Right renal cortex interstitium (tissue), 3 donors: ENCODE data around the gene GBA2. TPM values are rescaled to one million over a fixed set of nuclear protein-coding genes. Genes with fewer than 3 reads are reported as not detected.

Source experiments
- DNase-seq, 3 donors: peaks; one replicate each; pipeline ENCODE4 v3.0.0-alpha.2; 2013; ENCODE audit warnings: low read depth in 3 of 3, low spot score in 2 of 3
- polyA plus RNA-seq, 3 donors: library from polyadenylated mRNA; unstranded; fragments of 120-200 nt; gene quantifications; one replicate each; pipeline ENCODE4 v1.2.1, GENCODE V29; 2013; ENCODE audit not compliant: insufficient read length in 3 of 3

GBA2 gene
- polyA plus RNA-seq, 3 donors = 94.3 to 99.8 (median 96.1) TPM

DNA sequence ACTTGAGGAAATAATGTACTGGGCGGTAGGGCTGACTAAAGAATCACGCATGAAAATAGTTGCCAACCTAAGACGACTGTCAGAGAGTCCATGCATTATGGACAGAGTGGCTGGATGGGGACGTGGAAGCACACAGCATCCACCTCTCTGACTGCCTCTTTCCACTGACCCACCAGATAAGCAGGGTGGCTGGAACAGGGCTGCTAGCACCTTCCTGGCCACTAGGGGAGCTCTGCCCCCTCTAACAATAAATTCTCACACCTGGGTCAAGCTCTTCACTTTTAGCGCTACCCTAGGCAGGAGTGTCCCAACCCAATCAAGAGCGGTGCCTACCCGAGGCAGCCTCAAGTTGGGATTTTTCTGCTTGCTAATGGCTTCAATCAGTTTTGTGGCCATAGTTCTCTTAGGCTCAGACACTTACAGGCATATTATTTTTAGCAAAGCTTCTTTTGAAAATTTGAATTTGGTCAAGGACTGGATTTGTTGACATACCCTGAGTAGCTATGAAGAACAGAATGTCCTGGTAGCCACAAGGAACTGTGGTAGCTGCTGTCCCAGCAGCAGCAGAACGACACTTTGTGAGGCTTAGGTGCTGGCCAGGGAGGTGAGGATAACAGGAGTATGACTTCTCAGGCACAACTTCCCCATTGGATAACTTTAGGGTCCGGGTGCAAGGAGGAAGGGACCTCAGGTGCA is 52.4 kb downstream of the GBA2 start:
- no peak for DNase-seq

DNA sequence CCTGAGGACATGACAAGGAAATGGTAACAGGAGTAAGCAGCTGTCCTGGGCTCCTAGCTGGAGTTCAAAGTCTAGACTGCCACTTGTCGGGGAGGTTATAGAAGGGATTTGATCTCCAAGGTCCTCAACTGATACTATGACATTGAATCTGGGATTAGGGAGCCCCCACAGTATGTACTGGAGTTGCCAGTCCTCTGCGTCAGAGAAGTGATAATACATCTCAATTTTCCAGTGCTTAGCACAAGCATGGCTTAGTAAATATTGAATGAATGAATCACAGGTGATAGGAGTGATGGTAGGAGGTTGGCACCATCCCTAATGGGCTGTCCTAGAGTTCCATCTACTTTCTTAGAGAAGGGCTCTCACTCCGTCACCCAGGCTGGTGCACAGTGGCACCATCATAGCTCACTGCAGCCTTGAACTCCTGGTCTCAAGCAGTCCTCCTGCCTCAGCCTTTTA is 53.1 kb downstream of the GBA2 start:
- DNase-seq = no peak

DNA sequence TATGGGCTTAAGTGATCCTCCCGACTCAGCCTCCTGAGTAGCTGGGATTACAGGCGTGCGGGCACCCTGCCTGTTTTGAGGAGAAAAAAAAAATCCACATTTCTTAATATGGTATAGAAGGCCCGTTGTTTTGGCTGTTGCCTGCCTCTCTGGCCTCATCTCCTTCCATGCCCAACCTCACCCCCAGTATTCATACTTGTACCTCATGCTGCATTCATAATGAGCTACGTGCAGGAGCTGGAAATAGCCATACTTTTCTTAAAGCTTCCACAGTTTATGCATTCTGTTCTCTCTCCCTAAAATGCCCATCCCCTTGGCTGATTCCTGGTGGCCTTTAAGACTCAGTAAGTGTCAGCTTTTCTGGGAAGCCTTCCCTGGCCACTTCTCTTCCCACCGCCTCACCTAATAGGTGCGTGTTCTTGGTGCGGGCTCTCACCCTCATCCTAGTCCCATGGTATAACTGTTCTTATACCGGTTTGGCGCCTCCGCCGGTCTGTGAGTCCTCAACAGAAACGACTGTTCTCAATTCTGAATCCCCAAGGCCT is 57.2 kb downstream of the GBA2 start:
- no peak for DNase-seq

DNA sequence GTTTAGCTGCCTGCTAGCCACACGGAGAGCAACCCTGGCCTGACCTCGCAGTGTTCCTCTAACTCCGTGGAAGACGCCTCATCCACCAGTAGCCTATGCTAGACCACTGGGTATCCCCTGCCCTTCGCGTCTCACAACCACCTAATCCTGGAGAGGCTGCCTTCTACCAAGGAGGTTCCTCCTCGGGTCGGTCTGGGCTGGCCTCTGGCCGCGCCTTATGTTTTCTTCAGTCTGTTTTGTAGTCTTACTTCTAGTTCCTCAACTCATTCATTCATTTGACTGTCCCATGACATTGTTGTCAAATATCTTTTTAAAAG is 57.7 kb downstream of the GBA2 start:
- DNase-seq = no peak

DNA sequence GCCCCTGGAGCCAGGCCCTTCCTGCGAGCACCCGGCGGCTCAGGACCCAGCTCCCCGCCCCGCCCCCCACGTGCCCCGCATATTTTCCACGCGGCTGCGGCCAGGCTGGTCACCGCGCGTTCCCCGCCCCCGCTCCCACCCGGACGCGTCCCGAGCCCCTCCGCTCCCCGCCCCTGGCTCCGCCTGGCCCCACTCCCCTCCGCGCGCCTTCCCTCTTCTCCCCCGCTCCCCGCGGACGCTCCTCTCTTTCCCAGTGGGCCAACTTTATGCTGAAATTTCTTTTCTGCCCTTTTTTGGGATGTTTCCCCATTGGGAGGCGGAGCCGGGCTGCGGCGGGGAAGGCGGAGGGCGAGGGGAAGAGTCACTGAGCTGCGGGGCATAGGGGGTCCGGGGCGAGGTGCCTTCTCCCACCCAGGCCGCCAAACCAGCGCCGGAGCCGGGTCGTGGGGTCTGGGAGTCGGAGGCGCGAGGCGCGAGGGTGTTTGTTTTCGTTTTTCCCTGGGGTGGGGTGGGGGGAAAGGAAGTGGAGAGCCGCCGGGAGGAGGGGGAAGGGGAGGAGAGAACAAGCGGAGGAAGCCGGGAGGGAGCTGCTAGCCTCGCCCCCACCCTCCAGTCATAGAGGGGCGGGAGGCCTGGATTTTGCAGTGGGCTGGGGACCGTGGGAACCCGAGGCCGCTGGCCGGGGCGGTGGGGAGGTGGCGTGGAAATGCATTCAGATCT is 58.3 kb downstream of the GBA2 start:
- no peak for DNase-seq

DNA sequence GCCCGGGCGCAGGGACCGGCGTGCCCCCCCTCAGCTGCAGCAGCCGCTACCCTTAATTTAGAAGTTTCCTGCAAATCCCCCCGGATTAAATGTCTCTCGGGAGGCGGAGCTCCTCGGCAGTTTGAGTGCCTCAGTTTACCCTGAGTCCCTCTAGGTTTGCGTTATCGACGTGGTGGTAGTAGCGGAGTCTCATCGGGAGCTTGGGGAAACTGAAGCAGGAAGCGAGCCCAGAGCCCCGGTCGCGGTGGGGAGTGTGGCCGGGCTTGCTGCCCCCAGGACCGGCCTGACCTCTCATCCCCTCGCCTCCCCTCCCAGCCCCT is 58.8 kb downstream of the GBA2 start:
- DNase-seq = no peak

DNA sequence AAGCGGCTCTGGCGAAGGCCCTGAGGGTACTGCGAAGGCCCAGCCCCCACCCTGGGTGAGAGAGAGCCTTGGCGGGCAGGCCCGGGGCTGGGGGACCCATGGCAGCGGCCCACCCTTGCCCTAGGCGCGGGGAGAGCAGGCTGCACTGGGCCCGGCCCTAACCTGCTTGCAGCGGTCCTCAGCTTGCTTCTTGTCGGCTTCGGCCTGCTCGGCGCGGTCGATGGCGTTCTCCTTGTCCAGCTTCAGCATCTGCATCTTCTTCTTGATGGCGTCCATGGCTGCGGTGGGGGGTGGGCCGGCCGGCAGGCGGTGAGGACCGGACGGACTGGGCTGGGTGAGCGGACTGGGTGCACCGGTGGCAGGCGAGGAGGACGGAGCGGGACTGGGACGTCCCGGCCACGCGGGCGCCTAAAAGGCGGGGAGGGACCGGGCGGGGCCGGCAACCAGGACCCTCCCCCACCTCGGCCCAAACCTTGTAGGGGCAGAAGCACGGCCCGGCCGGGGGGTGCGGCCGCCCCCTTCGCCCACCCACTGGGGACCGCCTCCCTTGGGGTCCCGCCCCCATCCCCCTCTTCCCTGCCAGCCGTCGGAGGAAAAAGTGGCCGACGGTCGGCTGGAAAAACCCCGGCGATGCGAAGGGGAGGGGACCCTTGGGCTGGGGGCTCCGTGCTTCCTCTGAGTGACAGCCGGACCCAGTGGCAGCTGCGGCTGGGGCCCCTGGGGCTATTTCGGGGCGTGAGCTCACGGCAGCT is 59.3 kb downstream of the GBA2 start, which contains the start of gene TPM2:
Gene TPM2, minus strand, starts transcription at position 384 of the 752 bp plus-strand sequence. Its CDS starts 108 bp downstream, at position 276.
- no peak for DNase-seq

DNA sequence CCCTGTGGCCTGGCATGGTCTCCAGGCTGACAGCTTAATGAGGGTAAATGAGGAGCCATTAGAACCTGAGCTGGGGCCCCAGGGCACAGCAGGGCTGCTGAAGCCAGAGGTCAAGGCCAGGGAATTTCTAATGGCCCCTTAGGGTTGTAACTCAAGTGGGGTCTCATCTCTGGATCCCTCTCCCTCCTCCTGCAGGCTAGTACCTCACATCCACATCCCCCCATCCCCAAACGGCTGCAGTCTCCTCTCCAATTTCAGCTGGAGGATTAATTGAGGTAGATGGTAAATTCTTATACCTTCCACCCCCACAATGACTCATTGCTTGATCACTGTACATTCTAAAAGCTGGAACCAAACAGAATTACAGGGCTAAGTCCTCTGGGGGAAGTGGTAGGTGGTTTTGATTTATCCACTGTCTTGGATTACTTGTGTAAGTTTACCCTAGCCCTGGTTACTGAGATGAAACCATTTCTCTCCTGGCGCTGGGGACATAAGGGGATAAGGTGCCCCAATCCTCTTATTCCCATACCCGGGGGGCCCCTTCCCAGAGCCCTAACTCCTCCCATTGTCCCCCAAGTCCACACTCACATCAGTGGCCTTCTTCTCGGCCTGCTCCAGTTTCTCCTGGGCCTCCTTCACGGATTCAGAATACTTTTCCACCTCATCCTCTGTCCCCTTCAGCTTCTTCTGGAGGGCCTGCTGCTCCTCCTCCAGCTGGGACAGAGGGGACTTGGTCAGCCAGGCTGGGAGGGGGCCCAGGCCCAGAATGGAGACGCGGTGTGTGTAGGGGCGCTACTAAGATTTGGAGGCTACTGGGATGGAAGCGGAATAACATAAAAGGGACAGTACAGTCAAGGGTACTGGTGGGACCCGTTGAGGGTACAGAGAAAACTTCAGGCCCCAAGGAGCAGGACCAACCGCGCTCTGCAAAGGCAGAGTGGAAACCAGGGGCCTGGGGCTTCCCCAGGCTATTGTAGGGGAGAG is 60.2 kb downstream of the GBA2 start:
- no peak for DNase-seq

DNA sequence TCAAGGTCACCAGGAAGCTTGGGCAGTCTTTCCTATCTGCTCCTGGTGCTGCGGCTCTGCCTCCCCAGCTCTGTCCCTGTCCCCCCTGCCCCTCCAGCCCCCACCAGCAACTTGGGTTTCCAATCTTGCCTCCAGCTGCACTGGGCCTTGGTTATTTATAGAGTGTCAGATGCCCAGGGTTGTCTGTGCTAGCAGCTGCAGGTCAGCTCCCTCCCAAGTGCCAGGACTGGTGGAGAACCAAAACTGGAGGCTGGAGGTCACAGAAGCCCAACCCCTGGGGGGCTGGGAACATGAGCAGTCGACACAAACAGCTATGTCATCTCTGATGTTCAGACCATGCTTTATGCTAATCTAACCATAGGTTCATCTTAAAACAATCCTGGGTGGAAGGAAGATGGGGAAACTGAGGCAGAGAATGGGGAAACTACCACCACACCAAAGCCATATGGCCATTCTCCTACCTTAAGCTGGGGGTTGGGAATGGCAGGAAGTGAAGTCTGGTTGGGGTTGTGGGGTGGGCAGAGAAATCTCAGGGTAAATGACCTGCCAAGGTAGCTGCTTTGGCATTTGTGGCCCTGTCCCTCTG is 61.0 kb downstream of the GBA2 start:
- no peak for DNase-seq

DNA sequence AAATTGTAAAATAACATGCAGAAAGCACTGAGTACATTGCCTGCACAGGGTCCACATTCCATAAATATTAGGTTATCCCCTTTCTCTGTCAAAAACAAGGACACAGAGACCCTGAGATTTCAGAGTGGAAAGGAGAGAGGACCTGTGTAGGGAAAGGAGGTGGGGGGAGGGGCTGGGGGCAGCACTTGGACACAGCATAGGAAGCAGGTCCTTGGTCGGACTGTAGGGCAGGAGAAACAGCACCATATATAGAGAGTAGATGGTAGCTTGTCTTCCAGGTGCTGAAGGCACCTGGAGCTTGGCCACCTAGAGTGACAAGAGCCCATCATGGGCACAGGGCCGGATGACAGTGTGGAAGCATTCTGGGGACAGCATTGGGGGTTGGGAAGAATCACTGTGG is 61.7 kb downstream of the GBA2 start:
- DNase-seq = no peak

Other genes starting within 250 kb of the GBA2 start
- 10 to 100 TPM; 30.4 to 37.8 (median 30.7) TPM for gene TESK1, start 144.0 kb downstream of the GBA2 start, polyA plus RNA-seq
- gene CD72, start 130.8 kb downstream of the GBA2 start, polyA plus RNA-seq = 1 to 10 TPM; 2.1 to 2.7 (median 2.4) TPM
- gene SIT1, start 98.3 kb downstream of the GBA2 start, polyA plus RNA-seq = under 1 TPM; 0.29 to 0.38 (median 0.36) TPM
- gene RMRP, start 91.2 kb downstream of the GBA2 start, polyA plus RNA-seq = not detected
- gene CCDC107, start 90.9 kb downstream of the GBA2 start, polyA plus RNA-seq = 10 to 100 TPM; 13.4 to 17.3 (median 15.6) TPM
- 1 to 10 TPM; 7.4 to 8.1 (median 7.8) TPM for gene ARHGEF39, start 84.0 kb downstream of the GBA2 start, polyA plus RNA-seq
- gene CA9, start 75.3 kb downstream of the GBA2 start, polyA plus RNA-seq = 1 to 10 TPM in 1 of 3 donors, under 1 TPM in 2; 0.31 to 1.2 (median 0.60) TPM
- 100 to 1,000 TPM; 127 to 158 (median 147) TPM for gene TPM2, start 59.3 kb downstream of the GBA2 start, polyA plus RNA-seq
- 100 to 1,000 TPM; 142 to 154 (median 143) TPM for gene TLN1, start 17.0 kb downstream of the GBA2 start, polyA plus RNA-seq
- 10 to 100 TPM; 40.4 to 42.4 (median 40.8) TPM for gene CREB3, start 16.6 kb downstream of the GBA2 start, polyA plus RNA-seq
- 10 to 100 TPM; 28.2 to 29.0 (median 28.4) TPM for gene RGP1, start 59 bp upstream of the GBA2 start, polyA plus RNA-seq
- not detected for gene MSMP, start 5.0 kb upstream of the GBA2 start, polyA plus RNA-seq
- 10 to 100 TPM; 29.0 to 31.4 (median 29.5) TPM for gene NPR2, start 42.4 kb upstream of the GBA2 start, polyA plus RNA-seq
- 1 to 10 TPM; 4.2 to 7.0 (median 5.8) TPM for gene SPAG8, start 63.0 kb upstream of the GBA2 start, polyA plus RNA-seq
- 10 to 100 TPM; 46.1 to 56.8 (median 53.5) TPM for gene HINT2, start 65.8 kb upstream of the GBA2 start, polyA plus RNA-seq
- gene FAM221B, start 79.5 kb upstream of the GBA2 start, polyA plus RNA-seq = under 1 TPM; 0.07 to 0.12 (median 0.11) TPM
- 10 to 100 TPM; 21.0 to 25.3 (median 21.5) TPM for gene TMEM8B, start 80.0 kb upstream of the GBA2 start, polyA plus RNA-seq
- under 1 TPM in 1 of 3 donors, not detected in 2; 0.08 TPM for gene OR13J1, start 121.2 kb upstream of the GBA2 start, polyA plus RNA-seq
- under 1 TPM in 2 of 3 donors, not detected in 1; 0.12 to 0.55 TPM for gene HRCT1, start 157.0 kb upstream of the GBA2 start, polyA plus RNA-seq
- gene SPAAR, start 160.3 kb upstream of the GBA2 start, polyA plus RNA-seq = 1 to 10 TPM; 1.4 to 1.5 (median 1.5) TPM
- not detected for gene OR2S2, start 208.9 kb upstream of the GBA2 start, polyA plus RNA-seq